GM23338 (cell line): ENCODE data around the gene RDH8. TPM values are rescaled to one million over a fixed set of nuclear protein-coding genes. Genes with fewer than 3 reads are reported as not detected.

Experiments
- ATAC-seq: fragments of 200-7000 bp; cut with Tn5 transposase; 3 replicates; pipeline ENCODE4 v1.9.1; 2020
- DNase-seq: peaks from one replicate; pipeline ENCODE4 v3.0.0-alpha.2; 2015; ENCODE audit warnings: low spot score
- H2AFZ ChIP-seq: fragments of 200-600 bp; sonication (generic); 2 replicates; pipeline ENCODE4 v1.8.0; 2016; ENCODE audit warnings: antibody characterized with exemption, mild to moderate bottlenecking, moderate library complexity
- H3F3A ChIP-seq: fragments of 200-600 bp; sonication (generic); replicated peaks from 2 replicates; pipeline ENCODE4 v1.8.0; 2017; ENCODE audit warnings: antibody characterized with exemption, mixed run types, low read depth
- H3K27ac ChIP-seq: fragments of 200-600 bp; sonication (generic); 2 replicates; pipeline ENCODE4 v1.6.1; 2016; ENCODE audit warnings: low read depth
- H3K27me3 ChIP-seq: fragments of 200-600 bp; sonication (generic); 2 replicates; pipeline ENCODE4 v1.8.0; 2016; ENCODE audit warnings: mild to moderate bottlenecking, mixed run types, moderate library complexity; ENCODE audit not compliant: insufficient read depth
- H3K36me3 ChIP-seq: fragments of 200-600 bp; sonication (generic); 2 replicates; pipeline ENCODE4 v1.8.0; 2016; ENCODE audit warnings: mild to moderate bottlenecking; ENCODE audit not compliant: insufficient read depth
- H3K4me1 ChIP-seq: fragments of 200-600 bp; sonication (generic); 2 replicates; pipeline ENCODE4 v1.8.0; 2016; ENCODE audit warnings: mild to moderate bottlenecking, moderate library complexity; ENCODE audit not compliant: insufficient read depth
- H3K4me2 ChIP-seq: fragments of 200-600 bp; sonication (generic); 2 replicates; pipeline ENCODE4 v1.7.1; 2017; ENCODE audit warnings: mixed run types
- H3K4me3 ChIP-seq: fragments of 200-600 bp; sonication (generic); 2 replicates; pipeline ENCODE4 v1.6.1; 2016; ENCODE audit warnings: mixed run types
- H3K79me2 ChIP-seq: fragments of 200-600 bp; sonication (generic); replicated peaks from 2 replicates; pipeline ENCODE4 v1.8.0; 2017; ENCODE audit warnings: mild to moderate bottlenecking; ENCODE audit not compliant: insufficient read depth
- H3K9me2 ChIP-seq: fragments of 200-600 bp; sonication (generic); 2 replicates; pipeline ENCODE4 v1.8.0; 2017; ENCODE audit not compliant: insufficient read depth
- H4K20me1 ChIP-seq: fragments of 200-600 bp; sonication (generic); replicated peaks from 2 replicates; pipeline ENCODE4 v1.8.0; 2017; ENCODE audit warnings: mild to moderate bottlenecking; ENCODE audit not compliant: insufficient read depth
- H3K27ac Mint-ChIP-seq: 2 replicates; pipeline ENCODE4 v1.8.0; 2020; ENCODE audit warnings: inconsistent platforms, mild to moderate bottlenecking, moderate library complexity, mixed read lengths
- H3K27me3 Mint-ChIP-seq: 3 replicates; pipeline ENCODE4 v1.8.0; 2022; ENCODE audit warnings: low read depth, mild to moderate bottlenecking, moderate library complexity, mixed read lengths, inconsistent platforms; ENCODE audit not compliant: insufficient read depth, poor library complexity
- H3K36me3 Mint-ChIP-seq: 3 replicates; pipeline ENCODE4 v1.8.0; 2021; ENCODE audit warnings: low read depth, mild to moderate bottlenecking, inconsistent platforms, moderate library complexity, mixed read lengths
- H3K4me1 Mint-ChIP-seq: 3 replicates; pipeline ENCODE4 v1.8.0; 2020; ENCODE audit warnings: mild to moderate bottlenecking, inconsistent platforms, mixed read lengths
- H3K4me3 Mint-ChIP-seq: 3 replicates; pipeline ENCODE4 v1.8.0; 2021; ENCODE audit warnings: moderate library complexity, mild to moderate bottlenecking, inconsistent platforms, mixed read lengths
- H3K9me3 Mint-ChIP-seq: 3 replicates; pipeline ENCODE4 v1.8.0; 2020; ENCODE audit warnings: moderate library complexity, mild to moderate bottlenecking, inconsistent platforms, mixed read lengths
- CREB1 ChIP-seq: fragments of 250-450 bp; sonication (Bioruptor Pico); IDR thresholded peaks from 2 replicates; pipeline ENCODE4 v1.5.0; 2020; ENCODE audit warnings: low read depth, mild to moderate bottlenecking, moderate library complexity
- CTCF ChIP-seq, 2 experiments: fragments of 200-600 bp in 1 of 2; sonication (generic) in 1 of 2; conservative IDR thresholded peaks; 2 replicates each; pipeline versions ENCODE4 v1.5.1 to v1.6.1; 2016 to 2017; ENCODE audit warnings: antibody characterized with exemption in 2 of 2, low read depth in 2 of 2, mild to moderate bottlenecking in 2 of 2, moderate library complexity in 1 of 2
- EZH2 ChIP-seq: fragments of 200-600 bp; sonication (generic); IDR thresholded peaks from one replicate; pipeline ENCODE4 v1.8.0; 2017; ENCODE audit warnings: antibody characterized with exemption, mild to moderate bottlenecking, low read depth; ENCODE audit not compliant: unreplicated experiment
- EZH2phosphoT487 ChIP-seq: fragments of 200-600 bp; sonication (generic); IDR thresholded peaks from one replicate; pipeline ENCODE4 v1.8.1; 2018; ENCODE audit warnings: antibody characterized with exemption; ENCODE audit not compliant: unreplicated experiment
- POLR2AphosphoS5 ChIP-seq: IDR thresholded peaks from 2 replicates; pipeline ENCODE4 v1.6.1; 2016; ENCODE audit warnings: antibody characterized with exemption, low read depth
- REST ChIP-seq: IDR thresholded peaks from one replicate; pipeline ENCODE4 v1.6.1; 2018; ENCODE audit warnings: antibody characterized with exemption; ENCODE audit not compliant: unreplicated experiment
- ZNF114 ChIP-seq: fragments of 250-450 bp; sonication (Bioruptor Pico); IDR thresholded peaks from 2 replicates; pipeline ENCODE4 v1.5.0; 2020; ENCODE audit warnings: mild to moderate bottlenecking, moderate library complexity
- polyA plus RNA-seq: library from polyadenylated mRNA; unstranded; fragments of >200 nt; fragmentation: Nextera tagmentation; extraction: Ambion mirVana; gene quantifications from 2 replicates; pipeline ENCODE4 v1.2.1, GENCODE V29; 2016
- total RNA-seq: library from RNA; depleted of rRNA; stranded (reverse); fragments of >200 nt; shearing (Covaris generic); gene quantifications from 2 replicates; pipeline ENCODE4 v1.2.3, GENCODE V29; 2014
- TF ChIP-seq, protein P1 (sequence below): IDR thresholded peaks from 2 replicates; pipeline ENCODE4 v1.6.1; 2016; ENCODE audit warnings: antibody characterized with exemption

The RDH8 gene
- total and polyA plus RNA-seq, 2 experiments from 2014 or later: not detected

DNA sequence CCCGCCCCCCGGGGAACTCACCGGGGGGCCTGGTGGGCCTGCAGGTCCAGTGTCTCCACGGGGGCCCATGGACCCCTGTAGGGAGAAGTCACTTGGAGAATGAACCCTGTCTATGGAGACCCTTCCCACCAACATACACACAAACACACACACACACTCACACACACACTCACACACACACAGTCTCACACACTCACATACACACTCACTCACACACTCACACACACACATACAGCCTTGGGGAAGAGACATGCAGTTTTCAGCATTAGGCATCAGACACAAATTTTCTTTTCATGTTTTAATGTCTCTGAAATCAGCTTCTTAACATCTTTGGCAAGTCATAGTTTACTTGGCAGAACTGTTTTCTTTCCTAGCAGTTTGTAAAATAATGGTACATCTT lies 46.0 kb upstream of the RDH8 start (continued):
- TF ChIP-seq REST: no peak
- TF ChIP-seq, protein P1, sequence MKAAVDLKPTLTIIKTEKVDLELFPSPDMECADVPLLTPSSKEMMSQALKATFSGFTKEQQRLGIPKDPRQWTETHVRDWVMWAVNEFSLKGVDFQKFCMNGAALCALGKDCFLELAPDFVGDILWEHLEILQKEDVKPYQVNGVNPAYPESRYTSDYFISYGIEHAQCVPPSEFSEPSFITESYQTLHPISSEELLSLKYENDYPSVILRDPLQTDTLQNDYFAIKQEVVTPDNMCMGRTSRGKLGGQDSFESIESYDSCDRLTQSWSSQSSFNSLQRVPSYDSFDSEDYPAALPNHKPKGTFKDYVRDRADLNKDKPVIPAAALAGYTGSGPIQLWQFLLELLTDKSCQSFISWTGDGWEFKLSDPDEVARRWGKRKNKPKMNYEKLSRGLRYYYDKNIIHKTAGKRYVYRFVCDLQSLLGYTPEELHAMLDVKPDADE: no peak
- TF ChIP-seq CREB1 (CRISPR knock-in tag): no peak
- TF ChIP-seq CTCF (conservative IDR thresholded peaks at IDR 0.05; ENCODE audit: low read depth in 2 of 2): no peak
- no peak for TF ChIP-seq ZNF114 (CRISPR knock-in tag)
- TF ChIP-seq EZH2phosphoT487: no peak

DNA sequence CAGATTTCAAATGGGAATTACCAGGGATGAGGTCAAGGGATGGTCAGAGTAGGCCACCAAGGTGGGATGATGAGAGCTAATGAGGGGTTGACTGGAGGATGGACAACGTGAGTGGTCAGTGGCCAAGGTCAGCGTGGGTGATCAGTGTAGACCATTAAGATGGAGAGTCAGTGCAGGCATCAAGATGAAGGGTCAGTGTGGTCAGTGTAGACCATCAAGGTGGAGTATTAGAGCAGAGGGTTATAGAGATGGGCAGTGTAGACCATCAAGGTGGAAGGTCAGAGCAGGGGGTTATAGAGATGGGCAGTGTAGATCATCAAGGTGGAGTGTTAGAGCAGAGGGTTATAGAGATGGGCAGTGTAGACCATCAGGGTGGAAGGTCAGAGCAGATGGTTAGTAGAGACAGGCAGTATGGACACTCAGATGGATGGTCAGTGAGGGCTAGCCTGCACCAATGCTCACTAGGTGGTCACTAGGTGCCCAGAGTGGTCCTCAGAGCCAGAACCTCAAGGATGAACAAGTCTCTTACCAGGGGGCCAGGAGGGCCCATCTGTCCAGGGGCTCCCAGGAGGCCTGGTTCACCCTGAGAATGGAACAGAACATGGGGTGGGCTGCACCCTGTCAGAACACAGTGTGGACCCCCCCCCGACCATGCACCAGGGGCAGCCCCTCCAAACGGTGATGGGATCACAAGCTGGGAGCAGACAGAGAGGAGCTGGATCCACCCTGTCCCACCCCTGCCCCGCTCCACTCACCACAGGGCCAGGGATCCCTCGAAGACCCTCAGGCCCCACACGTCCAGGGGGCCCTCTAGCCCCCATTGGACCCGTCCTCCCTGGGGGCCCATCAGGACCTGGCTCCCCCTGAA lies 44.2 kb upstream of the RDH8 start:
- ATAC-seq (no peak), DNase-seq (no peak)
- Histone ChIP-seq H2AFZ (no peak overlapping the region), H3K27me3 (peaks cover 16% of the 10 kb centered on the region), H3K79me2 (no peaks in the 10 kb centered on the region), H3F3A (no peaks in the 10 kb centered on the region), H3K36me3 (no peaks in the 10 kb centered on the region), H4K20me1 (no peaks in the 10 kb centered on the region), H3K4me2 (no peak overlapping the region), H3K4me3 (no peak overlapping the region), H3K27ac (no peak overlapping the region), H3K4me1 (peaks cover 10% of the 10 kb centered on the region; the same call in 1 of the 2 replicates), H3K9me2 (no peaks in the 10 kb centered on the region)
- no peak for TF ChIP-seq ZNF114 (CRISPR knock-in tag)
- no peak for TF ChIP-seq EZH2
- no peak for TF ChIP-seq POLR2AphosphoS5
- TF ChIP-seq, protein P1: no peak
- H3K9me3 Mint-ChIP-seq: no peaks in the 10 kb centered on the region; the same call in 1 of the 3 replicates
- H3K36me3 Mint-ChIP-seq: no peaks in the 10 kb centered on the region; the same call in 2 of the 3 replicates
- H3K4me1 Mint-ChIP-seq: peaks cover 8% of the 10 kb centered on the region
- no peak overlapping the region for H3K27ac Mint-ChIP-seq
- peaks cover 16% of the 10 kb centered on the region for H3K27me3 Mint-ChIP-seq
- no peak overlapping the region; the same call in 2 of the 3 replicates for H3K4me3 Mint-ChIP-seq
